H54 (cell line): ENCODE data around the gene SLC22A1.
"Not testable (repeated sequence)": the region's sequence is repeated elsewhere in the genome, so short reads cannot be mapped to it uniquely, and the experiment has no call there.

Source experiments
- DNase-seq: peaks from one replicate; pipeline ENCODE4 v3.0.0; 2011; ENCODE audit warnings: low spot score, mixed read lengths; ENCODE audit not compliant: insufficient read length
- FAIRE-seq: peaks from 3 replicates; lab custom pipeline; 2011; peaks lifted over from hg19 to GRCh38; lab: Jason Lieb, UNC
- POLR2A ChIP-seq: IDR thresholded peaks from 2 replicates; pipeline ENCODE4 v1.6.1; 2011; ENCODE audit warnings: low read depth, mild to moderate bottlenecking, low read length

The SLC22A1 gene

GRCh38 chr6:160104821-160105517, 16.6 kb upstream of the SLC22A1 start:
- FAIRE-seq (no peak), DNase-seq (no peak)
- no peak for TF ChIP-seq POLR2A

- DNase-seq (no peak), FAIRE-seq (no peak)
- no peak for TF ChIP-seq POLR2A
These were observed 15.6 kb upstream of the SLC22A1 start for GRCh38 chr6:160106010-160106409.

- DNase-seq: no peak
- FAIRE-seq: no peak
- no peak for TF ChIP-seq POLR2A
These were observed 14.9 kb upstream of the SLC22A1 start for GRCh38 chr6:160106701-160107100.

GRCh38 chr6:160108077-160108476, 13.5 kb upstream of the SLC22A1 start:
- no peak for FAIRE-seq
- TF ChIP-seq POLR2A: no peak
- DNase-seq: no peak

- FAIRE-seq: no peak
- no peak for DNase-seq
- TF ChIP-seq POLR2A: no peak
These were observed 11.0 kb upstream of the SLC22A1 start for GRCh38 chr6:160110586-160111123.

- DNase-seq (no peak), FAIRE-seq (no peak)
These were observed 9.8 kb upstream of the SLC22A1 start for GRCh38 chr6:160111806-160112205.

GRCh38 chr6:160112628-160113299, 8.9 kb upstream of the SLC22A1 start:
- TF ChIP-seq POLR2A: no peak
- DNase-seq (no peak), FAIRE-seq (no peak)

More at GRCh38 chr6:160111806-160112205, 9.8 kb upstream of the SLC22A1 start:
- no peak for TF ChIP-seq POLR2A

GRCh38 chr6:160114536-160114935, 7.1 kb upstream of the SLC22A1 start:
- DNase-seq, FAIRE-seq: not testable (repeated sequence)

- no peak for FAIRE-seq
- no peak for TF ChIP-seq POLR2A
- no peak for DNase-seq
These were observed 6.2 kb upstream of the SLC22A1 start for GRCh38 chr6:160115421-160115820.

- DNase-seq: no peak
- no peak for TF ChIP-seq POLR2A
- no peak for FAIRE-seq
These were observed 5.2 kb upstream of the SLC22A1 start for GRCh38 chr6:160116411-160116810.

- DNase-seq (no peak), FAIRE-seq (no peak)
- no peak for TF ChIP-seq POLR2A
These were observed 4.5 kb upstream of the SLC22A1 start for GRCh38 chr6:160117137-160117536.

GRCh38 chr6:160118620-160119229, 2.9 kb upstream of the SLC22A1 start:
- FAIRE-seq (no peak), DNase-seq (no peak)

GRCh38 chr6:160120087-160120486, 1.5 kb upstream of the SLC22A1 start:
- DNase-seq (no peak), FAIRE-seq (no peak)
- TF ChIP-seq POLR2A: no peak

More at GRCh38 chr6:160118620-160119229, 2.9 kb upstream of the SLC22A1 start:
- no peak for TF ChIP-seq POLR2A

- FAIRE-seq (no peak), DNase-seq (no peak)
- TF ChIP-seq POLR2A: no peak
These were observed 366 bp downstream of the SLC22A1 start for GRCh38 chr6:160121981-160122380.

GRCh38 chr6:160122744-160123143, 1.1 kb downstream of the SLC22A1 start:
- no peak for TF ChIP-seq POLR2A
- FAIRE-seq: no peak
- no peak for DNase-seq
